Stimulated activated CD8-positive, alpha-beta memory T cell treated with anti-CD3 and anti-CD28 coated beads, Interleukin-12 subunit alpha, Interleukin-12 subunit beta, amount 100 ng/mL, for 24 hours (primary cell): ENCODE results near the gene GALNT12.

Experiments used
- DNase-seq: peaks from one replicate; pipeline ENCODE4 v3.0.0-alpha.2; 2020; ENCODE audit errors: extremely low read depth

Gene GALNT12

DNA sequence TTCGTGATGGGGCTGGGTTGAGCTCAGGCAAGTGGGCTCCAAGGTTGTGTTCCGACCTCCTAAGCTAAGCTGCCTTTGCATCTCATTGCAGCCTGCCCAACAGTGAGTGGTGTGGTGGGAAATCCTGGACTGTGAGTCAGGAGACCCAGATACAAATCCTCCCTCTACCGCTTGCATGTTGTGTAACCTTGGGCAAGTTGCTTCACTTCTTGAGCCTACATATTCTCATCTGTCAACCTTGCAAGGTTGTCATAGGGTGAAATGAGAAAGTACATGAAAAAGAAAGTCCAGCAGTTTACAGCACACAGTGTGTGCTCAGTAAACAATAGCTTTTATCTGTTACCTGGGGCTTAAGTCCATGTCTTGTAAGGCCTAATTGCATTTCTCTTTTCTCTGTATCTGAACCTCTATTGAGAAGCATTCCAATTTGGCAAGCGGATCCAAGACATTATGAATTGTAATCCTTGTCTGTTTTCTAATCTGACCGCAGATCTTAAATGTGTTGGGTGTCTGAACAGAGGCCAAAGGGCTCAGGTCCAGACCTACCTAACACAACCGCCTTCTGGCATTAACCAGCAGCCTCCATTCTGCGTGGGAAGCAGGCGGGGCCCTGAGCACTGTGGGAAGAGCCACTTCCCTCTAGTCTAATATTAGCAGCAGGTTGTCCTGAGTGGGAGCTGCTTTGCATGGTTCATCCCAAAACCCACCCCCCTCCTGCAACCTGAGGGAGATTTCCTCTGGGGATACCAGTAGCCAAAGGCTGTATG lies 1.8 kb upstream of the GALNT12 start:
- DNase-seq = no peak

DNA sequence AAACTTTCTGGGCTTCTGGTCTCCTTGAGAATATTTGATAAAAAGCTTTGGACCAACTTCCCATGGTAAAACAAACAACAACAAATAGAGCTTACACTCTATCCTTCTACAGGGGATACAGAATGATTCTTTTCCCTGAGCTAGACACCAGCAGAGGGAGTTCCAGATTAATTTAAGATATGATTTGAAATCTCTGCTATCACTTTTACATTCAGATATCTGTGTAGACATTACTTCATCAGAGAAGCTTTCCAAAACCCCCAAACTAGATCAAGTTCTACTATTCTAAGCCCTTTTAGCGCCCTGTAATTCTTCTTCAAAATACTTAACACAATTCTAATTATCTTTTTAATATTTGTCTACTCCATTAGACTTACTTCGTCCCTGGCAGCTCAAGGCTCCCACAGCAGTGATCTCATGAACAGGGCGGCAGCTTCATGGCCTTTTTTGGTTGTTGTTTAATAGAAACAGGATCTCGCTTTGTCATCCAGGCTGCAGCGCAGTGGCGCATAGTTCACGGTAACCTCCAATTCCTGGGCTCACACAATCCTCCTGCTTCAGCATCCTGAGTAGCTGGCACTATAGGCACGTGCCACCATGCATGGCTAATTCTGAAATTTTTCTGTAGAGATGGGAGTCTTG lies 955 bp upstream of the GALNT12 start:
- no peak for DNase-seq

DNA sequence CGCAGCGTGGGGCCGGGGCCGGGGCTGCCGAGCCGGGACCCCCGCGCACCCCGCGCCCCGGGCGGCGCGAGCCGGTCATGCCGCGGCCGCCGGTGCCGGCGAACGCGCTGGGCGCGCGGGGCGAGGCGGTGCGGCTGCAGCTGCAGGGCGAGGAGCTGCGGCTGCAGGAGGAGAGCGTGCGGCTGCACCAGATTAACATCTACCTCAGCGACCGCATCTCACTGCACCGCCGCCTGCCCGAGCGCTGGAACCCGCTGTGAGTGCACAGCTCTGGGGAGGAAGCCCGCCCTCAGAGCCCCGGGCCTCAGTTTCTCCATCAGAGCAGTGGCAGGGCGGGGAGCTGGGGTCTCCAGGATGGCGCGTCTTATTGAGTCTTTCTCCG lies 335 bp downstream of the GALNT12 start:
- DNase-seq = no peak

GRCh38 chr9:98808411-98808815 lies 943 bp downstream of the GALNT12 start:
- DNase-seq = no peak

DNA sequence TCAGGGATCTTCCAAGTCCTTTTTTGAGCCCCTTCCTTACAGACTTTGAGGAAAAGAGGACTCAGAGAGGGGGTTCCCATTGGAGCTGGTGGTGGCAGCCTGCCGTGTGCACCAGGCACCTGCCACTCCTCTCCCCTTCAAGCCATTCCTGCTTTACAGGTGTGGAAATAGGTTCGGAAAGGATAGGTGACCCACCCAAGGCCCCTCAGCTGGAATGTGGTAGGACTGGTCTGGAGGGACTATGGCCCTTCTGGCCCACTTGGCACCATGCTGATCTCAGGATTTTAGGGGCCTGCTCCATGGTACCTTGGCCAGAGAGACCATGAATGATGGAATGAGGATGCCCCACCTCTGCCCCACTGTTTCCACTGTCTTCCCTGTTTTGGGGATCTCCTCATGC lies 1.4 kb downstream of the GALNT12 start:
- no peak for DNase-seq

GRCh38 chr9:98809311-98810101 lies 2.0 kb downstream of the GALNT12 start:
- DNase-seq = no peak

- no peak for DNase-seq
These were observed 2.8 kb downstream of the GALNT12 start for GRCh38 chr9:98810102-98810842.

DNA sequence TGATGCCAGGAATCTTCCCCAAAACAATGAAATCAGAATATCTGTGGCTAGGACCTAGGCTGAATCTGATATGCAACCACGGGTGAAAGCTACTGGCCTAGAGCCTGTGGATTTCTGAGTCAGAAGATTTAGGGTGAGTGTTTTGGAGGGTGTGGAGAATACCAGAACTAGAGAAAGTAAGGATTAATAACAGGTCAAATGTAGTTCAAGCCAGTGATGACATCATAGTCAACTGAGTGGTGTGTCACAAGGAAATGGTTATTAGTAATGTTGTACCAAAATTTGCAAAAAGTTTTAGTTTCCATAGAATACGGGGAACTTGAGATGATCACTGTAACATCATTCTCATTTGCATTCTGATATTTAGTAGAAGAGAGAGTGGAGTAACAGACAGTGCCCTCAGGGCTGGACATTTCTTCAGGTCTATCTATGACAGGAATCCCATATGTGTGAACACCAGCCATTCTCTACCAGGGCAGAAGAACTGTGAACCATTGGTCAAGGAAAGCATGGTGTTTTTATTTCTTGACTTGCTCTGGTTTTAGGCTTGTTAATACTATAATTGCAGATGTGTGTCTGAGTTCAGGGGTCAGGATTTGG lies 3.7 kb downstream of the GALNT12 start:
- DNase-seq = no peak

GRCh38 chr9:98815391-98815951 lies 8.0 kb downstream of the GALNT12 start:
- no peak for DNase-seq

DNA sequence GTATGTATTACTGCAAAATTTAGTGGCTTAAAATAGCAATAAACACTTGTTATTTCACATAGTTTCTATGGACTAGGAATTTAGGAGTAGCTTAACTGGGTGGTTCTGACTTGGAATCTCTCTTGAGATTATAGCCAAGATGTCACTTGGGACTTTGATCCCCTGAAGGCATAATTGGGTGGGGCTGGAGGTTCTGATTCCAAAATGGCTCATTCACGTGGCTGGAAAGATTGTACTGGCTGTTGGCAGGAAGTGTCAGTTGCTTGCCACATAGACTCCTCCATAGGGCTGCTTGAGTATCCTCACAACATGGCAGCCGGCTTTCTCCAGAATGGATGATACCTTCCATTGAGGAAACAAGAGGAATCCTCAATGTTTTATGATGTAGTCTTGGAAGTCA lies 11.3 kb downstream of the GALNT12 start:
- DNase-seq = no peak

DNA sequence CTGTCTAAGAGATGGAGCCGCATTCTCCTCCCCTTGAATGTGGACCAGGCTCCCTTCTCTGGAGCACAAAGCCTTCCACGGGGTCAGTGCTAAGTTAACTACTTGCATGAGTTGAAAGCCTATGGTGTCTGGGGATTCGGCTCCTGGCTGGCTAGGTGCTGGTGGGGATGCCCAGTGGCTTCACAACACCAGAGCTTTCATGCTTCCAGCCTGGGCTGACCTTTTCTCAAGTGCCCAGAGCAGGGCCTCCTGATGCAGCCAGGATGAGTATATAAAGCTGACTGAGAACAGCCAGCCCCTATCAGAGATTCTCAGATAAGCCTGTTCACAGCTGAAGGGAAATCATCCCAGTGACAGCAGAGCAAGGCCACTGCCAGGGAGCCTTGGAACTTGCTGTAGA lies 11.8 kb downstream of the GALNT12 start:
- no peak for DNase-seq

DNA sequence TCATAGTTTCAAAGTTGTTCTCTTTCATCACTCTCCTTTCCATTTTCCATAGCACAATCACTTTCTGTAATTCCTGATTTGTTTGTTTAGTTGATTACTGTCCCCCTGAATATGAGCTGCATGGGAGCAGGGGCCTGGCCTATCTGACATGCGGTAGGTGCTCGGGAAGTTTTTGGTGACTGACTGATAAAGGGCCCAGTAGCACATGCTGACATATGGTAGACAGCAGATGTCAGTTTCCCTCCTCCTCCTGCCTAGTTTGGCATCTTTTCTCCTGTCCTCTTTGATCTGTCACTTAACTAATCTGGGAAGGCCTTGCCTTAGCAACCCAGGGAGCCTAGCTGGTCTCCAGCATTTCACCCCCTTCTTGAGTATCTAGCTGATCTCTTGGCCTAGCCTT lies 14.4 kb downstream of the GALNT12 start:
- DNase-seq = no peak

DNA sequence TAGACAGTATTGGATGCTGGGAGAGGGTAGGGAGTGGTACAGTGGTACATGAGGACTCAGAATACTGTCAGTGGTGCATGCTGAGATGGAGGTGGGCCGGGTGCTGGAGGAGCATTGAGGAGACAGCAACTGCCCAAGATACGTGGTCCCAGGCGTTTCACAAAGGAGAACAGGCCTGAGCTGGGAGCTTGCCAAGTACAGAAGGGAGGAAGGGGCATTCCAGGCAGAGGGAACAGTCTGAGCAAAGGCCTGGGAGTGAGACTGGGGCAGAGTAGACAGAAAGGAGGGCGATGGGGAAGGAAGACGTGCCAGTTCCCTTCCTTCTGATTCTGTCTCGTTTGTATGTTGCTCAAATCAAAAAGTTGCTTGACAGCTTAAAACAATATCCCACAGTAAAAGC lies 15.2 kb downstream of the GALNT12 start:
- DNase-seq = no peak

DNA sequence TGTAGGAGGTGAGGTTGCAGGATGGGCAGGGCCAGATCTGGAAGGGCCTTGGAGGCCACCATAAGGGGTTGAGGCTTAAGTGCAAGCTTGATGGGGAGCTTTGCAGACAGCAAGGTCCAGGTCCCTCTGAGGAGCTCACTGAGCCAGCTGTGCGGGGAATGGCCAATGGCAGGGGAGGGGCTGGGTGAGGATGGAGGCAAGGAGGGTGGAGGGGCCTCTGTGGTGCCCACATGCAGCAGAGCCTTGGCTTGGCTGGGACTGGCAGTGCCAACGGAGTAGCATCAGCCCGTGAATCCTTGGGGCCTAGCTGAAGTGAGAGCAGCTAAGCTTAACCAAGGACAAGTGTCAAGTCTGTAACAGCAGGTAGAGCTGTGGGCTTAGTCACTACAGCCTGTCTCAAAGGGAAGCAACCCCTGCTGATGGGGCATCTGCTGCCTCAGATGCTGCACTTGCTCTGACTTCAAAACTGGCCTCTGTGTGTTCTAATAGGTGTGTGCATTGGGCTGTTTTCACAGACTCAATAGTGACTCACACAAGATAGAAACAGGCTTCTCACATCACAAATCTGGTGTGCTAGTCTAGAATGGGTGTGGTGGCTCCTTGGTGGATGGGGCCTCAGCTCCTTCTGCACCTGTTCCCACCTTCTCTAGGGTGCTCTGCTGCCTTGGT lies 16.3 kb downstream of the GALNT12 start:
- no peak for DNase-seq

DNA sequence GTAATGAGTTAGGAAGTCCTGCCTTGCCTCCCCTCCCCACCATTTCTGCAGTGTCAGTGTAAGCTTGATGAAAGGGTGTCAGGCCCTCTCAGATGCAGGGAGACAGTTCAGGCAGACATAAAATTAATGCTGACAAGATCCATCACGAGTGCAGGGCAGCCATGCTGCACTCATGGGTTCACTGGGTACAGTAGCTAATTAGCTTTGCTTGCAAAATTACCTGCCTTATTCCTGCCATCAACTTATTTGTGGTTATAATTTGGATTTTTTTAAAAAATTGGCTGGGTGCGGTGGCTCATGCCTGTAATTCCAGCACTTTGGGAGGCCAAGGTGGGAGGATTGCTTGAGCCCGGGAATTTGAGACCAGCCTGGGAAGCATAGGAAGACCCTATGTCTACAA lies 17.9 kb downstream of the GALNT12 start:
- no peak for DNase-seq

GRCh38 chr9:98826716-98827115 lies 19.2 kb downstream of the GALNT12 start:
- DNase-seq = no peak

DNA sequence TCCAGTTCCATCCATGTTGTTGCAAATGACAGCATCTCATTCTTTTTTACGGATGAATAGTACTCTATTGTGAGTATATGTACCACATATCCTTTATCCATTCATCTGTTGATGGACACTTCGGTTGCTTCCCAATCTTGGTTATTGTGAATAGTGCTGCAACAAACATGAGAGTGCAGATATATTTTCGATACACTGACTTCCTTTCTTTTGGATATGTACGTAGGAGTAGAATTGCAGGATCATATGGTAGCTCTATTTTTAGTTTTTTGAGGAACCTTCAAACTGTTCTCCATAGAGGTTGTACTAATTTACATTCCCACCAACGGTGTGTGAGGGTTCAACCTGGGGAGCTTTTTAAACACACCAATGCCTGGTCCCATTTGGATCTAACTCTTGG lies 22.3 kb downstream of the GALNT12 start:
- no peak for DNase-seq

- DNase-seq = no peak
These were observed 23.1 kb downstream of the GALNT12 start for GRCh38 chr9:98830554-98830953.

- DNase-seq = no peak
These were observed 24.2 kb downstream of the GALNT12 start for GRCh38 chr9:98831696-98832095.

GRCh38 chr9:98832768-98833089 lies 25.3 kb downstream of the GALNT12 start:
- DNase-seq = no peak
